ENCODE measurements around the gene ADH1A. TPM values are rescaled to one million over a fixed set of nuclear protein-coding genes. Genes with fewer than 3 reads are reported as not detected.
"Not testable (repeated sequence)": the region's sequence is repeated elsewhere in the genome, so short reads cannot be mapped to it uniquely, and the experiment has no call there.

Gene ADH1A
- total RNA-seq, 1 donor from 2014 or later = not detected

- DNase-seq = no peak
Observed at GRCh38 chr4:99281261-99281660, 9.5 kb downstream of the ADH1A start.

GRCh38 chr4:99276417-99276816 lies 14.4 kb downstream of the ADH1A start:
- DNase-seq = no peak

- DNase-seq = no peak
Observed at GRCh38 chr4:99275885-99276284, 14.9 kb downstream of the ADH1A start.

GRCh38 chr4:99275050-99275449 lies 15.7 kb downstream of the ADH1A start:
- no peak for DNase-seq

- DNase-seq = no peak
Observed at GRCh38 chr4:99273704-99274103, 17.1 kb downstream of the ADH1A start.

GRCh38 chr4:99264927-99265326 lies 25.9 kb downstream of the ADH1A start:
- no peak for DNase-seq

- DNase-seq = no peak
Observed at GRCh38 chr4:99252746-99253145, 38.0 kb downstream of the ADH1A start.

GRCh38 chr4:99248714-99249113 lies 42.1 kb downstream of the ADH1A start:
- DNase-seq = no peak

- no peak for DNase-seq
Observed at GRCh38 chr4:99235955-99236354, 54.8 kb downstream of the ADH1A start.

- DNase-seq = no peak
Observed at GRCh38 chr4:99234331-99235010, 56.3 kb downstream of the ADH1A start.

GRCh38 chr4:99233397-99233796 lies 57.4 kb downstream of the ADH1A start:
- DNase-seq = not testable (repeated sequence)

GRCh38 chr4:99228706-99229105 lies 62.1 kb downstream of the ADH1A start:
- not testable (repeated sequence) for DNase-seq

GRCh38 chr4:99227646-99228045 lies 63.1 kb downstream of the ADH1A start:
- not testable (repeated sequence) for DNase-seq

Other genes starting within 250 kb of the ADH1A start
- 137 TPM for gene ADH5, start 202.2 kb downstream of the ADH1A start, total RNA-seq
- gene ADH4, start 146.7 kb downstream of the ADH1A start, total RNA-seq = not detected
- not detected for gene ADH6, start 71.7 kb downstream of the ADH1A start, total RNA-seq
- 0.16 TPM for gene ADH1B, start 30.4 kb upstream of the ADH1A start, total RNA-seq
- not detected for gene ADH1C, start 61.8 kb upstream of the ADH1A start, total RNA-seq
- gene ADH7, start 144.4 kb upstream of the ADH1A start, total RNA-seq = not detected
- not detected for gene C4orf17, start 220.0 kb upstream of the ADH1A start, total RNA-seq